Upper lobe of left lung (tissue), 6 donors: ENCODE measurements around the gene JAGN1. TPM values are rescaled to one million over a fixed set of nuclear protein-coding genes. Genes with fewer than 3 reads are reported as not detected.
"Not testable (repeated sequence)": the region's sequence is repeated elsewhere in the genome, so short reads cannot be mapped to it uniquely, and the experiment has no call there.

Experiments used
- ATAC-seq, 2 donors: fragments of 200-7000 bp; cut with Tn5 transposase; one replicate each; pipeline ENCODE4 v1.9.1; 2022; ENCODE audit warnings: mild to moderate bottlenecking in 2 of 2, moderate library complexity in 2 of 2; ENCODE audit not compliant: low FRiP score in 2 of 2
- DNase-seq, 2 donors: peaks; one replicate each; pipeline ENCODE4 v3.0.0-alpha.2; 2019 to 2020
- H3K27ac ChIP-seq, 4 donors: fragments of 200-600 bp; sonication (generic); one replicate each; pipeline ENCODE4 v1.5.1; 2016 to 2019
- H3K27me3 ChIP-seq, 4 donors: fragments of 200-600 bp; sonication (generic); one replicate each; pipeline ENCODE4 v1.5.1; 2017 to 2019
- H3K36me3 ChIP-seq, 4 donors: fragments of 200-600 bp; sonication (generic); one replicate each; pipeline ENCODE4 v1.5.1; 2016 to 2019
- H3K4me1 ChIP-seq, 4 donors: fragments of 200-600 bp; sonication (generic); one replicate each; pipeline ENCODE4 v1.5.1; 2018 to 2019
- H3K4me3 ChIP-seq, 4 donors: fragments of 200-600 bp; sonication (generic); one replicate each; pipeline ENCODE4 v1.5.1; 2017 to 2019; ENCODE audit warnings: mild to moderate bottlenecking in 2 of 4, moderate library complexity in 1 of 4
- H3K9me3 ChIP-seq, 4 donors: fragments of 200-600 bp; sonication (generic); one replicate each; pipeline ENCODE4 v1.5.1; 2018 to 2019
- EP300 ChIP-seq, 4 donors: sonication (generic); formaldehyde crosslinking; IDR thresholded peaks; one replicate each; pipeline ENCODE4 v1.5.1; 2017; ENCODE audit warnings: antibody characterized with exemption in 4 of 4, control low read depth in 2 of 4
- POLR2A ChIP-seq, 4 donors: fragments of 450-650 bp; IDR thresholded peaks; one replicate each; pipeline ENCODE4 v1.5.1; 2016 to 2017; ENCODE audit warnings: antibody characterized with exemption in 4 of 4, mild to moderate bottlenecking in 2 of 4
- POLR2AphosphoS5 ChIP-seq, 2 donors: sonication (generic); formaldehyde crosslinking; IDR thresholded peaks; one replicate each; pipeline ENCODE4 v1.5.1; 2017; ENCODE audit warnings: antibody characterized with exemption in 2 of 2
- WGBS, 2 donors: methylation state at CpG; one replicate each; pipeline ENCODE4 v1.1.5; 2017 to 2018; 5-methylcytosine and 5-hydroxymethylcytosine counted together
- total RNA-seq, 6 donors: library from RNA; depleted of rRNA in 4 of 6; stranded (reverse); fragments of >200 nt in 4 of 6; gene quantifications; one replicate each; pipeline versions ENCODE4 v1.1.0 to v1.2.1, GENCODE V29; 2016 to 2021
- TF ChIP-seq, protein P1 (sequence below), 6 experiments: fragments of 450-650 bp in 4 of 6; fragments of 200-600 bp in 2 of 6; sonication (generic) in 2 of 6; IDR thresholded peaks; one replicate each; pipeline ENCODE4 v1.5.1; 2016 to 2019; ENCODE audit warnings: antibody characterized with exemption in 6 of 6
- donor health status: DM: no; HTN: no; CAD: no; lungs with moderate emphysema.
- donor health status: DM: no; HTN: yes; CAD: no; lungs with severe emphysema.

Gene JAGN1
- total RNA-seq, 6 donors from 2014 or later, result 4.2 to 33.3 (median 24.2) TPM

DNA sequence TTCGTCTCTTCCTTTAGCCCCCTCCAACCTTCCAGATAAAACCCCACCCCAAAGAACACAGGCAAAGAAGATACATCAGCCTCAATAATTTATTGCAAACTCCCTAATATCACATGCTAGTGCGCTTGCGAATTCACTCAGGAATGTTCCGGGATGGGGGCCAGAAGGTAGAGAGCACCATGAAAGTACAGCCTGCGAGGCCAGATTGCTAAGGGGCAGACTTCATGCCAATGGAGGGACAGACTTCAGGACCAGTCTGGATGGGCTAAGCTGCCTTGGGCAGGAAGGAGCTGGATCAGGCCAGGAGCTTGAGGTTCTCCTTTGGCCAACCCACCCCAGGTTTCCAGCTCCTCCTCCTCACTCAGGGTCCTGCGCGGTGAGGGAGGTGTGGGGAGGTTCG, 23.8 kb upstream of the JAGN1 start:
- ATAC-seq (peak; percentile 31 to 74), DNase-seq (peak in 1 of 2 donors; percentile 79)
- no peak overlapping the region for H3K4me3 ChIP-seq
- H3K36me3 ChIP-seq, result no peaks in the 10 kb centered on the region
- peak overlapping the region in 2 of 4 donors; percentile 33 to 44 for H3K27ac ChIP-seq
- H3K9me3 ChIP-seq, result no peaks in the 10 kb centered on the region
- TF ChIP-seq POLR2A (IDR thresholded peaks at IDR 0.05) (no peak), POLR2AphosphoS5 (IDR thresholded peaks at IDR 0.05) (no peak), EP300 (IDR thresholded peaks at IDR 0.05) (no peak)
- TF ChIP-seq, protein P1, sequence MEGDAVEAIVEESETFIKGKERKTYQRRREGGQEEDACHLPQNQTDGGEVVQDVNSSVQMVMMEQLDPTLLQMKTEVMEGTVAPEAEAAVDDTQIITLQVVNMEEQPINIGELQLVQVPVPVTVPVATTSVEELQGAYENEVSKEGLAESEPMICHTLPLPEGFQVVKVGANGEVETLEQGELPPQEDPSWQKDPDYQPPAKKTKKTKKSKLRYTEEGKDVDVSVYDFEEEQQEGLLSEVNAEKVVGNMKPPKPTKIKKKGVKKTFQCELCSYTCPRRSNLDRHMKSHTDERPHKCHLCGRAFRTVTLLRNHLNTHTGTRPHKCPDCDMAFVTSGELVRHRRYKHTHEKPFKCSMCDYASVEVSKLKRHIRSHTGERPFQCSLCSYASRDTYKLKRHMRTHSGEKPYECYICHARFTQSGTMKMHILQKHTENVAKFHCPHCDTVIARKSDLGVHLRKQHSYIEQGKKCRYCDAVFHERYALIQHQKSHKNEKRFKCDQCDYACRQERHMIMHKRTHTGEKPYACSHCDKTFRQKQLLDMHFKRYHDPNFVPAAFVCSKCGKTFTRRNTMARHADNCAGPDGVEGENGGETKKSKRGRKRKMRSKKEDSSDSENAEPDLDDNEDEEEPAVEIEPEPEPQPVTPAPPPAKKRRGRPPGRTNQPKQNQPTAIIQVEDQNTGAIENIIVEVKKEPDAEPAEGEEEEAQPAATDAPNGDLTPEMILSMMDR (IDR thresholded peaks at IDR 0.05), result no peak
- H3K27me3 ChIP-seq, result no peaks in the 10 kb centered on the region
- peaks cover 20 to 47% (median 25%) of the 10 kb centered on the region in 4 donors for H3K4me1 ChIP-seq
- 67 to 71% methylated on average over 7 to 8 of the region's 8 CpGs for WGBS, 2 donors

DNA sequence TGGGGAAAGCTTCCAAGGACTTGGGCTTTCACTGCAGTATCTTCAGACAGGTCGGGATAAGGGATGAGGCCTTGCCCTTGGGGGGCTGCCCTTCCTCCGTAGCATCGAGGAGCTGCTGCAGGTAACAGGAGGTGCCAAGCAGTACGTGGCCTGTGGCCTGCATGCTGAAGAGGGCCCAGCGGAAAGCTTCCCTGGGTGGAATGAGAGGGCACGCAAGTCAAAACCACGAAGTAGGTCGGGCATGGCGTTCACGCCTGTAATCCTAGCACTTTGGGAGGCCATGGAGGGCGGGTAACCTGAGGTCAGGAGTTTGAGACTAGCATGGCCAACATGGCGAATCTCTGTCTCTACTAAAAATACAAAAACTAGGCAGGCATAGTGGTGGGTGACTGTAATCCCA, 23.3 kb upstream of the JAGN1 start:
- Histone ChIP-seq H3K36me3 (no peaks in the 10 kb centered on the region), H3K9me3 (no peaks in the 10 kb centered on the region), H3K4me3 (no peak overlapping the region), H3K27ac (peak overlapping the region in 2 of 4 donors; percentile 7 to 33), H3K27me3 (no peaks in the 10 kb centered on the region), H3K4me1 (peaks cover 20 to 42% (median 25%) of the 10 kb centered on the region in 4 donors)
- DNase-seq, result no peak
- TF ChIP-seq, protein P1 (IDR thresholded peaks at IDR 0.05), result no peak
- TF ChIP-seq POLR2A (IDR thresholded peaks at IDR 0.05), result no peak
- TF ChIP-seq POLR2AphosphoS5 (IDR thresholded peaks at IDR 0.05), result no peak
- no peak for TF ChIP-seq EP300 (IDR thresholded peaks at IDR 0.05)
- 85 to 90% methylated on average over 12 of the region's 12 CpGs for WGBS, 2 donors
- ATAC-seq, result no peak

DNA sequence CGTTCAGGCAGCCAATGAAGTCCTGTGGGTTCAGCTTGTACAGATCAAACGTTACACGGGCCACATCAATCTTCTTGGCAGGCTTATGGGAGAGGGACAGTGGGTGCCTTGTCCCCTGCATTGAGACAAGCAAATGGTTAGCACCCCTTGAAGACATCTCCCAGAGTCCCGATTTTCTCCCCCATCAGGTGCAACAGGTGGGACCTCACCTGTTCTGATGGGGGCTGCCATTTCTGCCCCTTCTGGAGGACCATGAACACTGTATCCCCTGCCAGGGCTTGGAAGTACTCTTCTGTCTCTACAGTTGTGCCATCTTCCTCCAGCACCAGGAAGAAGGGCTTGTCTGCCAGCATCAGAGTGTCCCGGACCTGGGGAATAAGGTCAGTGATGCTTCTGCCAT, 20.5 kb upstream of the JAGN1 start:
- TF ChIP-seq, protein P1 (IDR thresholded peaks at IDR 0.05), result no peak
- WGBS, 2 donors, result 78 to 88% methylated on average over 5 of the region's 5 CpGs
- ATAC-seq, result no peak

DNA sequence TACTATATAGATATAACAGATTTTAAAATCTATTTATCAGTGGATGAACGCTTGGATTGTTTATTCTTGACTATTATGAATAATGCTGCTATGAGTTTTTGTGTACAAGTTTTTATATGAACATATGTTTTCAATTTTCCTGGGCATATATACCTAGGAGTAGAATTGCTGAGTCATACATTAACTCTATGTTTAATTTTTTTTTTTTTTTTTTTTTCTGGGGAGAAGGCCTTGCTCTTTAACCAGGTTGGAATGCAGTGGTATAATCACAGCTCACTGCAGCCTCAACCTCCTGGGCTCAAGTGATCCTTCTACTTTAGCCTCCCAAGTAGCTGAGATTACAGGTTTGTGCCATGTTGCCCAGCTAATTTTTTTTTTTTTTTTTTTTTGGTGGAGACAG, 19.4 kb upstream of the JAGN1 start:
- Histone ChIP-seq H3K27me3 (no peaks in the 10 kb centered on the region), H3K27ac (no peak overlapping the region), H3K9me3 (no peaks in the 10 kb centered on the region), H3K4me1 (peaks cover 0 to 5% (median 0%) of the 10 kb centered on the region in 4 donors), H3K36me3 (no peaks in the 10 kb centered on the region), H3K4me3 (no peak overlapping the region)
- DNase-seq (no peak), ATAC-seq (no peak)
- TF ChIP-seq EP300 (IDR thresholded peaks at IDR 0.05) (no peak), POLR2A (IDR thresholded peaks at IDR 0.05) (no peak), POLR2AphosphoS5 (IDR thresholded peaks at IDR 0.05) (no peak)
- TF ChIP-seq, protein P1 (IDR thresholded peaks at IDR 0.05), result no peak
- WGBS, 2 donors, result 100% methylated on average over 1 of the region's 1 CpG

More for the DNA sequence above, 20.5 kb upstream of the JAGN1 start:
- no peaks in the 10 kb centered on the region for H3K9me3 ChIP-seq
- no peaks in the 10 kb centered on the region for H3K27me3 ChIP-seq
- no peak overlapping the region for H3K27ac ChIP-seq
- peaks cover 1 to 13% (median 4%) of the 10 kb centered on the region in 4 donors for H3K4me1 ChIP-seq
- no peak for DNase-seq
- H3K36me3 ChIP-seq, result no peaks in the 10 kb centered on the region
- no peak overlapping the region for H3K4me3 ChIP-seq

DNA sequence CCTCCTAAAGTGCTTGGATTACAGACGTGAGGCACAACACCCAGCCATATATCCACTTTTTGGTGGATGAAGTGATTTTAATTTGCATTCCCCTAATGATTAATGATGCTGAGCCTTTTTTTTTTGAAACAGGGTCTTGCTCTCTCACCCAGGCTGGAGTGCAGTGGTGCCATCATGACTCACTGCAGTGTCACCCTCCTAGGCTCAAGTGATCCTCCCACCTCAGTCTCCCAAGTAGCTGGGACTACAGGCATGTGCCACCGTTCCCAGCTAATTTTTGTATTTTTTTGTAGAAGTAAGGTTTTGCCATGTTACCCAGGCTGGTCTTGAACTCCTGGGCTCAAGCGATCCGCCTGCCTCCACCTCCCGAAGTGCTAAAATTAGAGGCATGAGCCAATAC, 18.3 kb upstream of the JAGN1 start:
- not testable (repeated sequence) for H3K4me1 ChIP-seq, H3K4me3 ChIP-seq, DNase-seq, H3K27ac ChIP-seq, H3K9me3 ChIP-seq, H3K27me3 ChIP-seq, ATAC-seq, H3K36me3 ChIP-seq
- WGBS, 2 donors, result 96 to 99% methylated on average over 5 of the region's 5 CpGs
